Body of pancreas (tissue), 4 donors: ENCODE measurements around the gene PLEKHA7. TPM values are rescaled to one million over a fixed set of nuclear protein-coding genes. Genes with fewer than 3 reads are reported as not detected.

ENCODE experiments used
- ATAC-seq: fragments of 150-250 bp; one replicate; pipeline ENCODE4 v1.9.1; 2016
- DNase-seq, 4 donors: peaks; one replicate each; pipeline ENCODE4 v3.0.0-alpha.2; 2019
- H3K27ac ChIP-seq, 4 donors: fragments of 200-600 bp; sonication (generic); 1 replicate in 3 of 4; 2 replicates in 1 of 4; pipeline versions ENCODE4 v1.5.1 to v1.6.1; 2016 to 2019; ENCODE audit warnings: mild to moderate bottlenecking in 1 of 4, mixed read lengths in 1 of 4, moderate library complexity in 1 of 4
- H3K27me3 ChIP-seq, 2 donors: fragments of 200-600 bp; sonication (generic); one replicate each; pipeline ENCODE4 v1.6.0; 2016; ENCODE audit warnings: mild to moderate bottlenecking in 1 of 2
- H3K36me3 ChIP-seq, 2 donors: fragments of 200-600 bp; sonication (generic); replicated peaks in 1 of 2; 2 replicates each; pipeline ENCODE4 v1.5.1; 2016; ENCODE audit warnings: low read depth in 2 of 2; ENCODE audit not compliant: insufficient read depth in 1 of 2
- H3K4me1 ChIP-seq: fragments of 200-600 bp; sonication (generic); one replicate; pipeline ENCODE4 v1.6.0; 2016
- H3K4me3 ChIP-seq, 2 donors: fragments of 200-600 bp; sonication (generic); 1 replicate in 1 of 2; 2 replicates in 1 of 2; pipeline ENCODE4 v1.5.1; 2016 to 2019
- H3K9me3 ChIP-seq, 3 donors: fragments of 200-600 bp; sonication (generic); 1 replicate in 2 of 3; 2 replicates in 1 of 3; pipeline ENCODE4 v1.5.1; 2016
- CTCF ChIP-seq, 7 experiments: fragments of 450-650 bp in 4 of 7; fragments of 200-600 bp in 3 of 7; sonication (generic) in 3 of 7; IDR thresholded peaks; one replicate each; pipeline ENCODE4 v1.5.1; 2016 to 2019; ENCODE audit warnings: antibody characterized with exemption in 7 of 7
- POLR2A ChIP-seq, 3 donors: fragments of 450-650 bp; IDR thresholded peaks; one replicate each; pipeline ENCODE4 v1.6.1; 2016; ENCODE audit warnings: antibody characterized with exemption in 3 of 3, mild to moderate bottlenecking in 2 of 3
- WGBS, 2 donors: methylation state at CpG; one replicate each; pipeline ENCODE4 v1.1.5; 2017; 5-methylcytosine and 5-hydroxymethylcytosine counted together
- intact Hi-C: fragments of 100-400 bp; cut with DNase I; formaldehyde crosslinking; loops from one replicate; pipeline ENCODE4 v1.15.1; 2023
- total RNA-seq, 2 donors: library from RNA; depleted of rRNA; stranded (reverse); fragments of >200 nt; gene quantifications; one replicate each; pipeline ENCODE4 v1.1.0, GENCODE V29; 2016

The PLEKHA7 gene
- total RNA-seq, 2 donors from 2014 or later = 30.4 to 34.6 TPM

- intact Hi-C loops = no loop called here
- no peaks in the 10 kb centered on the region for H3K9me3 ChIP-seq
- TF ChIP-seq CTCF (IDR thresholded peaks at IDR 0.05) (no peak), POLR2A (IDR thresholded peaks at IDR 0.05) (no peak)
- H3K27ac ChIP-seq = peak overlapping the region in 1 of 4 donors; percentile 22
- no peak for DNase-seq
- no peaks in the 10 kb centered on the region for H3K36me3 ChIP-seq
- H3K27me3 ChIP-seq = no peaks in the 10 kb centered on the region
- ATAC-seq = no peak
- H3K4me3 ChIP-seq = no peak overlapping the region
- H3K4me1 ChIP-seq = peaks cover 48% of the 10 kb centered on the region
- WGBS, 2 donors = 56 to 75% methylated on average over 1 of the region's 1 CpG
Observed at GRCh38 chr11:16975906-16976305, 38.3 kb downstream of the PLEKHA7 start.

- H3K27ac ChIP-seq = no peak overlapping the region
- ATAC-seq = no peak
Observed at GRCh38 chr11:16973338-16973964, 40.8 kb downstream of the PLEKHA7 start.

GRCh38 chr11:16969010-16969999, 44.9 kb downstream of the PLEKHA7 start:
- TF ChIP-seq POLR2A (IDR thresholded peaks at IDR 0.05) (no peak), CTCF (IDR thresholded peaks at IDR 0.05) (no peak)
- Histone ChIP-seq H3K9me3 (no peaks in the 10 kb centered on the region), H3K4me1 (peaks cover 39% of the 10 kb centered on the region), H3K27me3 (no peaks in the 10 kb centered on the region), H3K4me3 (no peak overlapping the region), H3K36me3 (no peaks in the 10 kb centered on the region), H3K27ac (no peak overlapping the region)
- DNase-seq (no peak), ATAC-seq (no peak)
- WGBS, 2 donors = 71% methylated on average over 5 of the region's 5 CpGs
- intact Hi-C loops = no loop called here

More at GRCh38 chr11:16973338-16973964, 40.8 kb downstream of the PLEKHA7 start:
- WGBS, 2 donors = 78 to 88% methylated on average over 3 of the region's 3 CpGs
- Histone ChIP-seq H3K9me3 (no peaks in the 10 kb centered on the region), H3K4me3 (no peak overlapping the region), H3K36me3 (no peaks in the 10 kb centered on the region), H3K4me1 (peaks cover 30% of the 10 kb centered on the region), H3K27me3 (no peaks in the 10 kb centered on the region)
- no peak for DNase-seq
- intact Hi-C loops = no loop called here
- TF ChIP-seq CTCF (IDR thresholded peaks at IDR 0.05) = no peak
- TF ChIP-seq POLR2A (IDR thresholded peaks at IDR 0.05) = no peak

DNA sequence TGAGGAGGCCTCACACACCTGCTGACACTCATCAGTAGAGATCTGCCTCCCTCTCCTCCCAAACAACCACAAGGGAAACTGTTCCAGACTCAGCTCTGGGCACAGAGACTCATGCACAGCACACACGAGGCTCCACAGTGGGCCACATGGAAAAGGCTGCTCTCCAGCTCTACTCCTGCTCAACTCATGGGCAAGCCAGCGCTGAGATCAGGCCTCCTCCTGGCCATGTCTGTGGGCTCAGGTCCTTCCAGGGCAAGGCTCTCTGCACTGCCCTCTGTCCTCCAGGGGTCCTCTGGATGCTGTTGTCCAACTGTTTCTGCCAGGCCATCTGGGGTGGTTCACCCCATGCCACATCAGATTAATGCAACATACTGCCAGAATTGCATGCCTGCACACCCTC, 46.0 kb downstream of the PLEKHA7 start:
- intact Hi-C loops = no loop called here
- no peaks in the 10 kb centered on the region for H3K36me3 ChIP-seq
- no peak overlapping the region for H3K4me3 ChIP-seq
- peak overlapping the region in 2 of 4 donors; percentile 50 to 58 for H3K27ac ChIP-seq
- DNase-seq (no peak), ATAC-seq (no peak)
- no peaks in the 10 kb centered on the region for H3K27me3 ChIP-seq
- H3K9me3 ChIP-seq = no peaks in the 10 kb centered on the region
- WGBS, 2 donors = 83% methylated on average over 2 of the region's 2 CpGs; no CpG with 5 or more reads in 1 of the 2 donors
- TF ChIP-seq POLR2A (IDR thresholded peaks at IDR 0.05) (no peak), CTCF (IDR thresholded peaks at IDR 0.05) (no peak)
- peaks cover 39% of the 10 kb centered on the region for H3K4me1 ChIP-seq
